ENCODE data around the gene NEDD8.

The NEDD8 gene

DNA sequence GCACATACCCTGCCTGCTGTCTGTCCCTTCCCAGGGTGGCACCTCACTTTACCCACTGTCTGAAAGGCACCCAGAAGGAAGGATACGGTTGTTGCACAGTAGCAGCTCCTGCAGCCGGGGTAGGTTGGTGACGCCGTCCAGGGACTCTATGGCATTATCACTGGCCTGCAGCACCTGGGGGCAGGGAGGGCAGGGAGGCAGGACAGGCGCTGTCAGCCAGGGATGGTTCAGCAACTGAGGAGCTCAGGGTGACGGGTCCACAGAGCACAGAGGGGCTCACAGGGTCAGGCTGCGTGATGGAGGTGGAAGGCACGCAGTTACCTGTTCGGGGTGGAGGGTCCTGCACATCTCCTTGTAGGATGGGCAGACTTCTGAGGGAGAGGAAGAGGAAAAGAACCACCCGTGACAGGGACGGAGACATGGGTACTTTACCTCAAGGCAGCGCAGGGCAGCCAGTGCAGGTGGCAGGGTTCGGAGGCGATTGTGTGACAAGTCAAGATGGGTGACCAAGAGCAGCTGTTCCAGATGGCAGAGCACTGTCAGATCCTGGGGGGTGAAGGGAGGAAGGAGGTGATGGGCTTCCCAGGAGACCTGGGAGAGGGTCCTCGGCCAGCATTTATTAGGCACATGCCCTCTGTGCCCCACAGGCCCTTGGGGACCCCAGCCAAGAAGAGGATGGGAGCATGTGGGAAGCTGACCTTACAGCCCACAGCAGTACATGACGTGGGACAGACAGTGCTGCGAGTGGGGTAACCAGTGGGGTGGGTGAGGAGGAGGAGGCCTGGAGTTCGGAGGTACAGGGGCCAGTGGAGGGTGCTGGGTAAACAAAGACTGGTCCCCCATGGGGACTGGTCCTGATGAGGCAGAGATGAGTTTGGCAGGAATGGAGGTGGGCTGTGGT, 34.4 kb upstream of the NEDD8 start (continued):
- no peak for TF ChIP-seq ZNF565 (CRISPR knock-in tag; conservative IDR thresholded peaks at IDR 0.05; ENCODE audit: low read depth)

DNA sequence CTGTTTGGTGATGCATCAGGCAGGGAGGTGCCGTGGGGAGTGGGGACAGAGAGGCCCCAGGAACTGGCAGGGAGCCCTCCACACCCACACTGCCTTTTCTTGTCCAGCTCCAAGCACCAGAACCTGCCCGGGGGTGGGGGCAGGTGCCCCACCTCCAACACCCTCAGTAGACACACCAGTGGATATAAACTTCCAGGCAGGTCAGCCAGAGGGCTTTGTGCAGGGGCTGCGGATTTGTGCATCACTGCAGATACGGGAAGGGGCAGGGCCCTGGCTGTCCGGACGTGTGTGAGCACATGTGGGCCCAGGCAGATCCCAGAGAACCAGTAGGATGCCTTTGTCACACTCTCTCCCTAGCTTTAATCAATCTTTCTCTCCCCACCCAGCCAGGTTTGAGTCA, 32.1 kb upstream of the NEDD8 start:
- TF ChIP-seq OSR1 (CRISPR knock-in tag; IDR thresholded peaks at IDR 0.05) (no peak), ZNF8 (CRISPR knock-in tag; IDR thresholded peaks at IDR 0.05) (no peak), ARNTL (CRISPR knock-in tag; IDR thresholded peaks at IDR 0.05; ENCODE audit: borderline replicate concordance, low read depth) (no peak), ZNF565 (CRISPR knock-in tag; conservative IDR thresholded peaks at IDR 0.05; ENCODE audit: low read depth) (no peak)
- TF ChIP-seq, protein P1, sequence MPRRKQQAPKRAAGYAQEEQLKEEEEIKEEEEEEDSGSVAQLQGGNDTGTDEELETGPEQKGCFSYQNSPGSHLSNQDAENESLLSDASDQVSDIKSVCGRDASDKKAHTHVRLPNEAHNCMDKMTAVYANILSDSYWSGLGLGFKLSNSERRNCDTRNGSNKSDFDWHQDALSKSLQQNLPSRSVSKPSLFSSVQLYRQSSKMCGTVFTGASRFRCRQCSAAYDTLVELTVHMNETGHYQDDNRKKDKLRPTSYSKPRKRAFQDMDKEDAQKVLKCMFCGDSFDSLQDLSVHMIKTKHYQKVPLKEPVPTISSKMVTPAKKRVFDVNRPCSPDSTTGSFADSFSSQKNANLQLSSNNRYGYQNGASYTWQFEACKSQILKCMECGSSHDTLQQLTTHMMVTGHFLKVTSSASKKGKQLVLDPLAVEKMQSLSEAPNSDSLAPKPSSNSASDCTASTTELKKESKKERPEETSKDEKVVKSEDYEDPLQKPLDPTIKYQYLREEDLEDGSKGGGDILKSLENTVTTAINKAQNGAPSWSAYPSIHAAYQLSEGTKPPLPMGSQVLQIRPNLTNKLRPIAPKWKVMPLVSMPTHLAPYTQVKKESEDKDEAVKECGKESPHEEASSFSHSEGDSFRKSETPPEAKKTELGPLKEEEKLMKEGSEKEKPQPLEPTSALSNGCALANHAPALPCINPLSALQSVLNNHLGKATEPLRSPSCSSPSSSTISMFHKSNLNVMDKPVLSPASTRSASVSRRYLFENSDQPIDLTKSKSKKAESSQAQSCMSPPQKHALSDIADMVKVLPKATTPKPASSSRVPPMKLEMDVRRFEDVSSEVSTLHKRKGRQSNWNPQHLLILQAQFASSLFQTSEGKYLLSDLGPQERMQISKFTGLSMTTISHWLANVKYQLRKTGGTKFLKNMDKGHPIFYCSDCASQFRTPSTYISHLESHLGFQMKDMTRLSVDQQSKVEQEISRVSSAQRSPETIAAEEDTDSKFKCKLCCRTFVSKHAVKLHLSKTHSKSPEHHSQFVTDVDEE (CRISPR knock-in tag; IDR thresholded peaks at IDR 0.05): no peak
- ATAC-seq: no peak

DNA sequence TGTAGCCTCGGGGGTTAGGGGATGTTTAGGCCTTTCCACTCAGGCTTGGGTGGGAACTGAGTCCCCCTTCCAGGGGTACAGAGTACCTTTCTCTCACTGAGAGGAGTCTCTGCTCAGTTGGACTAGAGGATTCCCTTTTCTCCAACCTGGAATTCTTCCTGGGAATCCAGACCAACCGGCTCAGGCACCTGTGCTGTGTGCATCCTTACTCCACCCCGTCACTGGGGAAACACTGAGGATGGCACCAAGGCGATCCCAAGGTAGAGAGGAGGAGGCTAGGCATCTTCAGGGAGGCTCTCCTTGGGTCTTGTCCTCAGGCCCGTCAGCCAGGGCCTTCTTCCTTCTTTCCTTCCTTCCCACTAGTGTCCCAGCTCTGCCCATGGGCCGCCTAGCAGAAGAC, 31.7 kb upstream of the NEDD8 start:
- TF ChIP-seq ZFP3 (CRISPR knock-in tag; IDR thresholded peaks at IDR 0.05): no peak
- no peak for TF ChIP-seq ISL1 (CRISPR knock-in tag; IDR thresholded peaks at IDR 0.05)
- TF ChIP-seq ZC3H10 (CRISPR knock-in tag; IDR thresholded peaks at IDR 0.05): no peak
- TF ChIP-seq ARNTL (CRISPR knock-in tag; IDR thresholded peaks at IDR 0.05; ENCODE audit: borderline replicate concordance, low read depth): no peak
- TF ChIP-seq ZFP30 (CRISPR knock-in tag; IDR thresholded peaks at IDR 0.05): no peak
- no peak for TF ChIP-seq ZNF565 (CRISPR knock-in tag; conservative IDR thresholded peaks at IDR 0.05; ENCODE audit: low read depth)
- no peak for TF ChIP-seq SNAI2 (CRISPR knock-in tag; IDR thresholded peaks at IDR 0.05)
- TF ChIP-seq GLIS3 (CRISPR knock-in tag; IDR thresholded peaks at IDR 0.05): no peak
- TF ChIP-seq ZNF8 (CRISPR knock-in tag; IDR thresholded peaks at IDR 0.05): no peak
- TF ChIP-seq TCF4 (CRISPR knock-in tag; IDR thresholded peaks at IDR 0.05; ENCODE audit: borderline replicate concordance): no peak
- TF ChIP-seq, protein P2, sequence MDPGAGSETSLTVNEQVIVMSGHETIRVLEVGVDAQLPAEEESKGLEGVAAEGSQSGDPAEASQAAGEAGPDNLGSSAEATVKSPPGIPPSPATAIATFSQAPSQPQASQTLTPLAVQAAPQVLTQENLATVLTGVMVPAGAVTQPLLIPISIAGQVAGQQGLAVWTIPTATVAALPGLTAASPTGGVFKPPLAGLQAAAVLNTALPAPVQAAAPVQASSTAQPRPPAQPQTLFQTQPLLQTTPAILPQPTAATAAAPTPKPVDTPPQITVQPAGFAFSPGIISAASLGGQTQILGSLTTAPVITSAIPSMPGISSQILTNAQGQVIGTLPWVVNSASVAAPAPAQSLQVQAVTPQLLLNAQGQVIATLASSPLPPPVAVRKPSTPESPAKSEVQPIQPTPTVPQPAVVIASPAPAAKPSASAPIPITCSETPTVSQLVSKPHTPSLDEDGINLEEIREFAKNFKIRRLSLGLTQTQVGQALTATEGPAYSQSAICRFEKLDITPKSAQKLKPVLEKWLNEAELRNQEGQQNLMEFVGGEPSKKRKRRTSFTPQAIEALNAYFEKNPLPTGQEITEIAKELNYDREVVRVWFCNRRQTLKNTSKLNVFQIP (CRISPR knock-in tag; IDR thresholded peaks at IDR 0.05; ENCODE audit: borderline replicate concordance, low read depth): no peak
- TF ChIP-seq, protein P3, sequence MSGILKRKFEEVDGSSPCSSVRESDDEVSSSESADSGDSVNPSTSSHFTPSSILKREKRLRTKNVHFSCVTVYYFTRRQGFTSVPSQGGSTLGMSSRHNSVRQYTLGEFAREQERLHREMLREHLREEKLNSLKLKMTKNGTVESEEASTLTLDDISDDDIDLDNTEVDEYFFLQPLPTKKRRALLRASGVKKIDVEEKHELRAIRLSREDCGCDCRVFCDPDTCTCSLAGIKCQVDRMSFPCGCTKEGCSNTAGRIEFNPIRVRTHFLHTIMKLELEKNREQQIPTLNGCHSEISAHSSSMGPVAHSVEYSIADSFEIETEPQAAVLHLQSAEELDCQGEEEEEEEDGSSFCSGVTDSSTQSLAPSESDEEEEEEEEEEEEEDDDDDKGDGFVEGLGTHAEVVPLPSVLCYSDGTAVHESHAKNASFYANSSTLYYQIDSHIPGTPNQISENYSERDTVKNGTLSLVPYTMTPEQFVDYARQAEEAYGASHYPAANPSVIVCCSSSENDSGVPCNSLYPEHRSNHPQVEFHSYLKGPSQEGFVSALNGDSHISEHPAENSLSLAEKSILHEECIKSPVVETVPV (CRISPR knock-in tag; IDR thresholded peaks at IDR 0.05): no peak
- no peak for TF ChIP-seq ESRRG (CRISPR knock-in tag; IDR thresholded peaks at IDR 0.05)
- TF ChIP-seq RARB (CRISPR knock-in tag; IDR thresholded peaks at IDR 0.05): no peak
- TF ChIP-seq BACH2 (CRISPR knock-in tag; IDR thresholded peaks at IDR 0.05; ENCODE audit: borderline replicate concordance): no peak
- no peak for ATAC-seq

DNA sequence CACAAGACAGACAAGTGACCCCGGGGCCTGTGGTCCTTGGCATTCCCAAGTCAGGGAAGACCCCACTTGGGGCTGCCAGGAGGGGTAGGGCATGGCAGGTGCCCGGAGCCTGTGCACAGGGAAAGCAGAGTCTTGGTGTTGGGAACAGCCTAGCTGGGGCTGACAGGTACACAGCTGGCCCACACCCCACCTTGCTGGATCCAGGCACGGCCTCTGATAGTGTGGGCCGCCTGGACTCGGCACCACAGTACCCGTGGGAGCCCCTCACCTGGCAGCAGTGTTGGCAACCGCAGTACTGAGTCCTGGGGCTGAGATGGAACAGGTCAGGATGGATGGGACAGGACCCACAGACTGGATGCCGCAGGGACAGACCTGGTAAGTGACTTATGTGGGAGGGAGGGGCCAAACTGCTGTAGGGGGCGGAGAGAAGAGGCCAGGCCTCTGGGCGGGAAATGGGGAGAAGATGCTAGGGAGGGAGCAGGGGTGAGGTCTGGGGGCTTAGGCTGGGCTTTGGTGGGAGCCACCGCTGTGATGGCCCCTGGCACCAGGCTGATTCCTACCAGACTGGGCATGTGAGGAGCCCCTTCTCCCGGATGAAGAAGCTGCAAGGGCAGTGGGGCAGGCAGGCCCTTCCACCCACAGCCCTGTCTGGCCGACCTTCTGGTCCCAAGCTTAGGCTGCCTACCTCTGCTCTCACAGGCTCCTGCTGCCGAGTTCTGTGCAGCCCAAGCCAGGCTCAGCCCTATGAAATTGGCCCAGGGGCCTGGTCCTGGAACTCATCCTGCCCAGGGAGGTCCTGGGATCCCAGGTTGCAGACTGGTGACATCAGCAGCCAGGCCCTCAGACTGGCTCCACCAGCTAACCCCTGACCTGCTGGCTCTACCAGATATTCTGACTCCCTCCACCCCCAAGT, 30.9 kb upstream of the NEDD8 start, which contains the start of gene TGM1:
TSS of gene TGM1 (minus strand) at position 357 of the 913 bp plus-strand sequence. CDS start 825 bp downstream, outside the sequence.
- TF ChIP-seq PPARA (CRISPR knock-in tag; IDR thresholded peaks at IDR 0.05; ENCODE audit: borderline replicate concordance) (no peak), ISL1 (CRISPR knock-in tag; IDR thresholded peaks at IDR 0.05) (no peak), ZFP30 (CRISPR knock-in tag; IDR thresholded peaks at IDR 0.05) (no peak), TOX (CRISPR knock-in tag; IDR thresholded peaks at IDR 0.05; ENCODE audit: borderline replicate concordance) (no peak), ZC3H10 (CRISPR knock-in tag; IDR thresholded peaks at IDR 0.05) (no peak), ZFP3 (CRISPR knock-in tag; IDR thresholded peaks at IDR 0.05) (no peak), ZNF70 (CRISPR knock-in tag; IDR thresholded peaks at IDR 0.05) (no peak), RARB (CRISPR knock-in tag; IDR thresholded peaks at IDR 0.05) (no peak), SNAI2 (CRISPR knock-in tag; IDR thresholded peaks at IDR 0.05) (no peak), GLIS3 (CRISPR knock-in tag; IDR thresholded peaks at IDR 0.05) (no peak), ZNF565 (CRISPR knock-in tag; conservative IDR thresholded peaks at IDR 0.05; ENCODE audit: low read depth) (no peak), OSR1 (CRISPR knock-in tag; IDR thresholded peaks at IDR 0.05) (no peak), ESRRG (CRISPR knock-in tag; IDR thresholded peaks at IDR 0.05) (no peak), CSDC2 (CRISPR knock-in tag; IDR thresholded peaks at IDR 0.05) (no peak)
- TF ChIP-seq, protein P4, sequence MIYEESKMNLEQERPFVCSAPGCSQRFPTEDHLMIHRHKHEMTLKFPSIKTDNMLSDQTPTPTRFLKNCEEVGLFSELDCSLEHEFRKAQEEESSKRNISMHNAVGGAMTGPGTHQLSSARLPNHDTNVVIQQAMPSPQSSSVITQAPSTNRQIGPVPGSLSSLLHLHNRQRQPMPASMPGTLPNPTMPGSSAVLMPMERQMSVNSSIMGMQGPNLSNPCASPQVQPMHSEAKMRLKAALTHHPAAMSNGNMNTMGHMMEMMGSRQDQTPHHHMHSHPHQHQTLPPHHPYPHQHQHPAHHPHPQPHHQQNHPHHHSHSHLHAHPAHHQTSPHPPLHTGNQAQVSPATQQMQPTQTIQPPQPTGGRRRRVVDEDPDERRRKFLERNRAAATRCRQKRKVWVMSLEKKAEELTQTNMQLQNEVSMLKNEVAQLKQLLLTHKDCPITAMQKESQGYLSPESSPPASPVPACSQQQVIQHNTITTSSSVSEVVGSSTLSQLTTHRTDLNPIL (CRISPR knock-in tag; IDR thresholded peaks at IDR 0.05; ENCODE audit: low read depth): no peak
- ATAC-seq: no peak; the same call in 2 of the 3 replicates
